ENCODE data around the gene ATG16L2.
A peak's percentile ranks its signal among the peaks of the same experiment; 100 is the strongest.

DNA sequence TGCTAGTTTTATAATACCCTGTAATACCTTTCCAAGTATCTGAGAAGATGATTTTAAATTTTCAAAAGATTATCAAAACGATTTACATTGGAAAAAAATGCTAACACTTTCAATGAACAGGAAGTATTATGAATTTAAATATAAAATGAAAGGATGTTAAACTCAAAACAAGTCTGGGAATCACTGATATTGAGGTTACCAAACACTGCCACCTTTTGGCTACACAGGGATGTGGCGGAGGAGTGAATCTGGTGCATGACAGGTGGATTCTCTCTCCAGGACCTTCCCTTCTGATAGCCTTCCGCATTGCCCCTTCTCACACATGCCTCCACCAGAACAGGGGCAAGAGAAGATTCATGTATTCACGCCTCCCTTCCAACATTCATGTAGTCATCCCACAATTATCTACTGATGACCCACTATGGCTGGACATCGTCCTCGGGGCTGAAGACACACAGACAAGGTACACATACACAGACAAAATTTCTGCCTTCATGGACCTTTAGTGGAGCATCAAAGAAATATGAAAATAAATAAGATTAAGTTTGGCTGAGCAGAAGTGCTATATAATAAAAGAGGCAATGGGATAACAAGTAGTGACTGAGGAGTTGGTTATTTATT is 34.7 kb downstream of the ATG16L2 start:
- TF ChIP-seq, protein P1, sequence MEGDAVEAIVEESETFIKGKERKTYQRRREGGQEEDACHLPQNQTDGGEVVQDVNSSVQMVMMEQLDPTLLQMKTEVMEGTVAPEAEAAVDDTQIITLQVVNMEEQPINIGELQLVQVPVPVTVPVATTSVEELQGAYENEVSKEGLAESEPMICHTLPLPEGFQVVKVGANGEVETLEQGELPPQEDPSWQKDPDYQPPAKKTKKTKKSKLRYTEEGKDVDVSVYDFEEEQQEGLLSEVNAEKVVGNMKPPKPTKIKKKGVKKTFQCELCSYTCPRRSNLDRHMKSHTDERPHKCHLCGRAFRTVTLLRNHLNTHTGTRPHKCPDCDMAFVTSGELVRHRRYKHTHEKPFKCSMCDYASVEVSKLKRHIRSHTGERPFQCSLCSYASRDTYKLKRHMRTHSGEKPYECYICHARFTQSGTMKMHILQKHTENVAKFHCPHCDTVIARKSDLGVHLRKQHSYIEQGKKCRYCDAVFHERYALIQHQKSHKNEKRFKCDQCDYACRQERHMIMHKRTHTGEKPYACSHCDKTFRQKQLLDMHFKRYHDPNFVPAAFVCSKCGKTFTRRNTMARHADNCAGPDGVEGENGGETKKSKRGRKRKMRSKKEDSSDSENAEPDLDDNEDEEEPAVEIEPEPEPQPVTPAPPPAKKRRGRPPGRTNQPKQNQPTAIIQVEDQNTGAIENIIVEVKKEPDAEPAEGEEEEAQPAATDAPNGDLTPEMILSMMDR (IDR thresholded peaks at IDR 0.05) = peak in 4 of 6 experiments; percentile 32 to 65 (median 39)
- TF ChIP-seq POLR2A (IDR thresholded peaks at IDR 0.05) = no peak

Data from thyroid gland (tissue), 4 donors.